ENCODE data around the gene PYY. TPM values are rescaled to one million over a fixed set of nuclear protein-coding genes. Genes with fewer than 3 reads are reported as not detected.

PYY gene
- total RNA-seq, 2 experiments from 2014 or later = not detected

DNA sequence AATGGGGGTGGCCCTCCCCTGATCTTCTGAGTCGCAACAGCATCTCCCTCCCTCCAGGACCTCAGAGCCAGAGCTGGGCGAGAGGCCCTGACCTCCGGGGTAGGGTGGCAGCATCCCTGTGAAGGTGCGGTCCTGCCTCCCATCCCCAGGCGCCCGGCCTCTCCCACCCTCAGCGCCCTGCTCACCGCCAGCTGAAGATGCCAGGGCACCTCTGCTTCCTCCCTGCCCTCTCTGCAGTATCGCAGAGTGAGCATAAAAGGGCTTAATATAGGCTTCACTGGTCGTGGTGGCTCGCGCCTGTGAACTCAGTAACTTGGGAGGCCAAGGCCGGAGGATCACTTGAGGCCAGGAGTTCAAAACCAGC lies 35.7 kb downstream of the PYY start:
- Mint-ChIP-seq H3K27me3 (ENCODE audit: low read depth) (no peaks in the 10 kb centered on the region), H3K27ac (no peak overlapping the region), H3K4me1 (ENCODE audit: low read depth) (peaks cover 13% of the 10 kb centered on the region), H3K36me3 (ENCODE audit: low read depth) (no peaks in the 10 kb centered on the region), H3K4me3 (peak overlapping the region; percentile 65), H3K9me3 (no peaks in the 10 kb centered on the region)
- CTCF ChIA-PET = interaction anchor here (0.6 to 1.9 kb wide), 6 partner anchors 8 to 251 kb away, joined by 3 to 10 read pairs (median 4); no protein-coding TSS in a partner anchor
- no peak for DNase-seq
- intact Hi-C loops (cut with micrococcal nuclease) = no loop called here

DNA sequence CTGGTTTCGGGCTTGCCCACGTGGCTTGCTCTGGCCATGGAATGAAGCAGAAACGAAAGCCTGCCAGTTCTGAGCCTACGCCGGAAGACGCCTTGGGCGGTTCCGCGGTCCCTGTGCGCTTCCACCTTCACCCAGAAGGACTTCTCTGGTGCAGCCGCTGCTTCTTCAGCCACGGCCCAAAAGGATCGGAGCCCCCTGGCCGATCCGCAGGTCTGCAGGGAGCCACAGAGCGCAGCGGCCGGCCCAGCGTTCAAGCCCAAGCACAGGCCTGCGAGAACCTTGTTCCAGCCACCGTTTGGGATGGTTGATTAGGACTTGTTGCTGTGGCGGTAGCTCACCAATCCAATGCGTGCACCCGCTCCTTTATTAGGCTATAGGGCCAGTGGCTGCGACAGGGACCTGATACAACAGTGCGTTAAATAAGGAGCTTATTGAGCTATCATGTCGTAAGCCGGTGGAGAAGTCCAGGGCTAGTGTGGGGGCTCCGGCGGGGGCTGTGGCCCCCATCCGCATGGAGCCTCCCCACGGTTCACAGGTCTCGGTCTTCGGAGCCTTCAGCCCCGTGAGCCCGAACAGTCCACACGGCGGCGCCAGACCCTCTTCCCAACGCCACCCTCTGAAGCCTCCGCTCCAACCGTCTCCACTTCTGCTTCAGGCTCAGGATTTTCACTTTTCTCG lies 36.3 kb downstream of the PYY start:
- peak overlapping the region; percentile 65 for H3K4me3 Mint-ChIP-seq
- H3K4me1 Mint-ChIP-seq (ENCODE audit: low read depth) = peaks cover 13% of the 10 kb centered on the region
- intact Hi-C loops (cut with micrococcal nuclease) = loop anchor here (1.0 to 2.0 kb wide), 2 partner anchors 21 to 77 kb away; no protein-coding TSS in a partner anchor
- CTCF ChIA-PET = interaction anchor here (0.6 to 1.2 kb wide), 6 partner anchors 9 to 251 kb away, joined by 3 to 10 read pairs (median 4); no protein-coding TSS in a partner anchor
- no peaks in the 10 kb centered on the region for H3K9me3 Mint-ChIP-seq
- H3K27me3 Mint-ChIP-seq (ENCODE audit: low read depth) = no peaks in the 10 kb centered on the region
- peak; percentile 73 for DNase-seq
- no peaks in the 10 kb centered on the region for H3K36me3 Mint-ChIP-seq (ENCODE audit: low read depth)
- H3K27ac Mint-ChIP-seq = peak overlapping the region; percentile 9

DNA sequence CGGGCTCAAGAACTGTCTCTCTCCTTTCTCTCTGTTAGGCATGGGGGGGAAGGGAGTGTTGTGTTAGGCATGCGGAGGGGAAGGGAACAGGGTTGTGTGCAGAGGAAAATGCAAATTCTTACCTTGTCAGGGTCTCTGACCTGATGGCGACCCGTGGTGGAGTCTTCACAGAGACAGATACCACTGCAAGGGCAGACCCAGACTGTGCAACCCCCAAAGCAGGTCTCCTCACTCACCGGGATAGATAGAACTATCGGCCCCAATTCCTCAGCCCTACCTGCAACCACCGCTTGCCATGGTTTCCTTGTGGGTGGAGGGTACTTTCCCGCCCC lies 36.8 kb downstream of the PYY start:
- H3K4me3 Mint-ChIP-seq = peak overlapping the region; percentile 65
- no peak for DNase-seq
- CTCF ChIA-PET = interaction anchor here (0.6 to 1.2 kb wide), 5 partner anchors 9 to 106 kb away, joined by 3 to 10 read pairs (median 4); no protein-coding TSS in a partner anchor
- no peaks in the 10 kb centered on the region for H3K9me3 Mint-ChIP-seq
- intact Hi-C loops (cut with micrococcal nuclease) = loop anchor here (1.0 to 2.0 kb wide), 2 partner anchors 21 to 78 kb away; no protein-coding TSS in a partner anchor
- H3K27me3 Mint-ChIP-seq (ENCODE audit: low read depth) = no peaks in the 10 kb centered on the region
- H3K36me3 Mint-ChIP-seq (ENCODE audit: low read depth) = no peaks in the 10 kb centered on the region
- peaks cover 13% of the 10 kb centered on the region for H3K4me1 Mint-ChIP-seq (ENCODE audit: low read depth)
- no peak overlapping the region for H3K27ac Mint-ChIP-seq

DNA sequence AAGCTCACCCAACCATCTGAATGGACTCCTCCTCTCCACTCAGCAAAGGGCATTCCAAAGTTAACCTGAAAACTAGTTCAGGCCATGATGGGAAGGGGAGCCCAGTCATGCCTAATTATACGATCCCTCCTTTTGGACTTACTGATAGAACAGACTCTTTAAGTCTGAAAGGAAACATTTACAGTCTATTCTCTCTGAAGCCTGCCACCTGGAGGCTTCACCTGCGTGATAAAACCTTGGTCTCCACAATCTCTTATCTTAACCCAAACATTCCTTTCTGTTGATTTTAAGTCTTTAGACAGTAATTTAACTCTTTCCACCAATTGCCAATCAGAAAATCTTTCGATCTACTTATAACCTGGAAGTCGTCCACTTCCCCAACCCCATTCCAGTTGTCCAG lies 37.4 kb downstream of the PYY start:
- H3K36me3 Mint-ChIP-seq (ENCODE audit: low read depth) = no peaks in the 10 kb centered on the region
- intact Hi-C loops (cut with micrococcal nuclease) = loop anchor here (2.0 kb wide), 1 partner anchor 78 kb away; no protein-coding TSS in a partner anchor
- H3K27ac Mint-ChIP-seq = no peak overlapping the region
- H3K27me3 Mint-ChIP-seq (ENCODE audit: low read depth) = no peaks in the 10 kb centered on the region
- CTCF ChIA-PET = interaction anchor here (2.4 kb wide), 1 partner anchor 38 kb away, joined by 7 read pairs; no protein-coding TSS in a partner anchor
- DNase-seq = no peak
- H3K4me3 Mint-ChIP-seq = no peak overlapping the region
- no peaks in the 10 kb centered on the region for H3K9me3 Mint-ChIP-seq
- H3K4me1 Mint-ChIP-seq (ENCODE audit: low read depth) = peaks cover 13% of the 10 kb centered on the region

DNA sequence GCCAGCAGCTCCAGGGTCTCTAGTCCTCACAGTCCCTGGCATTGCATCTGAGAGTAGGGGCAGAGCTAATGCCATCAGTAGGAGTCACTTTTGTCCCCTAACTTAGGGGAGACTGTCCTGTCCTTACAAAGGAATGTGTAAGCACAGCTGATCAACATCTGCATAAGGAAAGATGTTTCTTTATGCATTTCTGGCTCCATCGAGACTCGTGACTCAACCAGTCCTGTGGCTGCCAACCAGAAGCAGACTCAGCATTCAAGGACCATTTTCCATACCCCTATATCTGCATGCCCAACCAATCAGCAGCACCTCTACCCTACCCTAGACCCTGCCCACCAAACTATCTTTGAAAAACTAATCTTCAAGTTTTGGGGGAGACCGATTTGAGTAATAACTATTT lies 38.2 kb downstream of the PYY start:
- peaks cover 13% of the 10 kb centered on the region for H3K4me1 Mint-ChIP-seq (ENCODE audit: low read depth)
- no peak overlapping the region for H3K27ac Mint-ChIP-seq
- H3K36me3 Mint-ChIP-seq (ENCODE audit: low read depth) = no peaks in the 10 kb centered on the region
- no peaks in the 10 kb centered on the region for H3K27me3 Mint-ChIP-seq (ENCODE audit: low read depth)
- no peak for DNase-seq
- intact Hi-C loops (cut with micrococcal nuclease) = no loop called here
- CTCF ChIA-PET = interaction anchor here (0.6 to 2.4 kb wide), 2 partner anchors 21 to 37 kb away, joined by 3 to 7 read pairs; no protein-coding TSS in a partner anchor
- H3K4me3 Mint-ChIP-seq = no peak overlapping the region
- H3K9me3 Mint-ChIP-seq = no peaks in the 10 kb centered on the region

DNA sequence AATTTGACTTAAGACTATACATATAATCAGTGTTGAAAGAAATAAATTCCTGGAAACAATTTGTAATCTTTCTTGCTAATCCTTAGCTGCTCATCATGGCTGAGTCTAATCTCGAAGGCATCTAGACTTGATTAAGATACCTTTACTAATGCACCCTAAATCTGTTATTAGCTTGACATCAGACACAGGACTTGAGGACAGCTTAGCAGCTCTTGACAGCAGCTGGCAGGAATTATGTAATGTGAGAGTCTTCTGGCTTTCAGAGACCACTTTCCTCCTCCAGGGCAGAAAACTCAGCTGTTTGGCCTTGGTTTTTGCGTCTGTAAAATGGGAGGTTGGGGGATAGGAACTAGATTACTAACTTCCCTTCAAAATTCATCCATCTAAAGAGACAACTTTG lies 39.3 kb downstream of the PYY start:
- Mint-ChIP-seq H3K9me3 (no peaks in the 10 kb centered on the region), H3K4me3 (no peak overlapping the region), H3K27ac (no peak overlapping the region), H3K27me3 (ENCODE audit: low read depth) (no peaks in the 10 kb centered on the region), H3K4me1 (ENCODE audit: low read depth) (peaks cover 13% of the 10 kb centered on the region), H3K36me3 (ENCODE audit: low read depth) (no peaks in the 10 kb centered on the region)
- intact Hi-C loops (cut with micrococcal nuclease) = no loop called here
- DNase-seq = no peak
- CTCF ChIA-PET = interaction anchor here (0.8 to 2.4 kb wide), 9 partner anchors 11 to 80 kb away, joined by 3 to 9 read pairs (median 4); no protein-coding TSS in a partner anchor

DNA sequence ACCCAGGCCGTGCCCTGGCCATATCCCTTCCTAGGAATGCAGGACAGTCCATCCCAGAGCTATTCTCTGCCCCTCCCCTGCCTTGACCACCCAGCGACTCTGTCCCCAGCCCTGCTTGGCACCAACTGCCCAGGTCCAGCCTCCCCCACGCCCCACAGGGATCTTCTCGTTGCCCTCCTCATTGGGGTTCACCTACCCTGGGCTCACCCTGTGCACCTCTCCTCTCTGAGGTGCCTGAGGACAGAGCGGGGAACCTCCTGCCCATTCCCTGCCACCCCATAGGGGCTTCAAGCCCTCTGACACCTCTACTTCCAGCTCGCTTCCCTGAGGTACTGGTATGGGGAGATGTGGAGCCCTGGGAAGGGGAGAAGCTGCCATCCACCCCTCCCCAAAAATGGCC lies 40.2 kb downstream of the PYY start:
- intact Hi-C loops (cut with micrococcal nuclease) = no loop called here
- H3K4me1 Mint-ChIP-seq (ENCODE audit: low read depth) = peaks cover 13% of the 10 kb centered on the region
- no peaks in the 10 kb centered on the region for H3K9me3 Mint-ChIP-seq
- no peak overlapping the region for H3K4me3 Mint-ChIP-seq
- no peaks in the 10 kb centered on the region for H3K27me3 Mint-ChIP-seq (ENCODE audit: low read depth)
- CTCF ChIA-PET = interaction anchor here (0.8 to 1.7 kb wide), 8 partner anchors 12 to 81 kb away, joined by 3 to 9 read pairs (median 4); no protein-coding TSS in a partner anchor
- no peak overlapping the region for H3K27ac Mint-ChIP-seq
- DNase-seq = no peak
- no peaks in the 10 kb centered on the region for H3K36me3 Mint-ChIP-seq (ENCODE audit: low read depth)

DNA sequence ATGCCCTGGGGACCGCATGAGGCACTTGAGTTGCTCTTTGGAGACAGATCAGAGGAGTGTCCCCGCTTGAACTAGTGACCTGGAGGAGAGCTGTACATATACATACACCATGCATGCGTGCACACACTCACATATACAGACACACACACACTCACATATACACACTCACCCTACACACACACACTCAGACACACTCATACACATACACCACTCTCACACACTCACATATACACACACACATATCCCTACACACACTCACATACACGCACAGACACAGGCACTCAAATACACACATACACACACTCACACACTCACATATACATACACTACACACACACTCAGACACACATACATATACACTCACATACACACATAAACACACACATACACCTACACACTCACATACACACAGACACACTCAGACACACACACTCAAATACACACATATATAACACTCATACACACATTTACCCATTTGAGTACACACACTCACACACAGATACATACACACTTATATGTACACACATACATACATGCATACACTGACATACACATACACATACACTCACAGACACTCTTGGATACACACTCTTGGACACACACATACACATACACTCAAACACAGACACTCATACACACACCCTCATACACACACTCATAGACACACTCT lies 41.0 kb downstream of the PYY start:
- H3K4me3 Mint-ChIP-seq = no peak overlapping the region
- no peaks in the 10 kb centered on the region for H3K27me3 Mint-ChIP-seq (ENCODE audit: low read depth)
- H3K9me3 Mint-ChIP-seq = no peaks in the 10 kb centered on the region
- no peak for DNase-seq
- intact Hi-C loops (cut with micrococcal nuclease) = no loop called here
- H3K36me3 Mint-ChIP-seq (ENCODE audit: low read depth) = no peaks in the 10 kb centered on the region
- peaks cover 17% of the 10 kb centered on the region for H3K4me1 Mint-ChIP-seq (ENCODE audit: low read depth)
- H3K27ac Mint-ChIP-seq = no peak overlapping the region
- CTCF ChIA-PET = interaction anchor here (1.3 to 1.7 kb wide), 2 partner anchors 13 to 25 kb away, joined by 4 to 7 read pairs; no protein-coding TSS in a partner anchor

DNA sequence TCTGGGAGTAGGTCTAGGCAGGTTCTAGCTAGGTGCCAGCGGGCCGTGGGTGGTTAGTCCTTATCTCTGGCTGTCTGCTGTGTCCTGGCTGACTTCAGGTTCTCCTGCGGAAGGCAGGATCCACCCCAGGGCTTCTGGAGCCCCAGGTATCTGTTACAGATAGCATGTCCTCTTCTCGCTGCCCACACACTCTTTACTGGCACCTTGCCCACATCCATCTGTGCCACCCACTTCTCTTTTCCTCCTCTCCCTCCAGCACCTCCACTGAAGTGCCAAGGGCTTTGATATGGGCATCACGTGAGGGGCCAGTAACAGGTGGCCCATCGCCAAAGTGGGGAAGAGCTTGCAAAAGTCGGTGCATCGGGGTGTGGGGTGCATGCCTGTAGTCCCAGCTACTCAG lies 41.8 kb downstream of the PYY start:
- Mint-ChIP-seq H3K27me3 (ENCODE audit: low read depth) (no peaks in the 10 kb centered on the region), H3K36me3 (ENCODE audit: low read depth) (no peaks in the 10 kb centered on the region), H3K27ac (no peak overlapping the region), H3K4me3 (no peak overlapping the region), H3K4me1 (ENCODE audit: low read depth) (peaks cover 14% of the 10 kb centered on the region), H3K9me3 (no peaks in the 10 kb centered on the region)
- no peak for DNase-seq
- CTCF ChIA-PET = interaction anchor here (1.3 to 6.3 kb wide), 4 partner anchors 10 to 34 kb away, joined by 7 to 31 read pairs (median 16); no protein-coding TSS in a partner anchor
- intact Hi-C loops (cut with micrococcal nuclease) = no loop called here

DNA sequence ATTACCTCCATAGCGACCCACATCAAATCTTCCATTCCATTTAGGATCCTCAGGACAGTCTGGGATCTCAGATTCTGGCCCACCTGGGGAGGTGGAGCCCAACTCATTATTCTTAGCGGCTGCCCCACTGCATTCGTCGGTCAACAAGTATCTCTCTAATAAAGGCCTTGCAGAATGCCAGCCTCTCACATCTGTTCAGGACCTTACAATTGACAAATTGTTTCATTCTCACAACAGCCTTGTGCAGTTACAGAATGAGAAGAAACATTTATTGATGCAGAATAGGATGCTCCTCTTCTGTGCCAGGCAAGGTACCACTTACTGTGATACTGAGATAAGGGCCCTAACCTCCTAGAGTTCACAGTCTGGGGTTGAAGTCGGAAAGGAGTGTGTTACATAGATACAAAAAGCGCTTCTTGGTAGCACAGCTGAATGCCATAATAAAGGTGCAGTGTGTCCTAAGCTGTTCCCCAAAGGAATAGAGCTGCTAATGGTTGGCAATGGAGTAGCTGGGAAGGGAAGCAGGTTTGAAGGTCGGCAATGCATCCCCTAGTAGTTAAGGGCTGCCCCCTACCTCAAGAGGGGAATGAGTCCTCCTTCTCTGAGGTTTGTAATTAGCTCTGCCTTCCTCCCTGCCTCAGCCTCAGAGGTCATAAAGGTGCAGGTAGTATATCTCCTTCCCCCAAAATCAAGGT lies 44.1 kb downstream of the PYY start:
- intact Hi-C loops (cut with micrococcal nuclease) = no loop called here
- no peak overlapping the region for H3K27ac Mint-ChIP-seq

DNA sequence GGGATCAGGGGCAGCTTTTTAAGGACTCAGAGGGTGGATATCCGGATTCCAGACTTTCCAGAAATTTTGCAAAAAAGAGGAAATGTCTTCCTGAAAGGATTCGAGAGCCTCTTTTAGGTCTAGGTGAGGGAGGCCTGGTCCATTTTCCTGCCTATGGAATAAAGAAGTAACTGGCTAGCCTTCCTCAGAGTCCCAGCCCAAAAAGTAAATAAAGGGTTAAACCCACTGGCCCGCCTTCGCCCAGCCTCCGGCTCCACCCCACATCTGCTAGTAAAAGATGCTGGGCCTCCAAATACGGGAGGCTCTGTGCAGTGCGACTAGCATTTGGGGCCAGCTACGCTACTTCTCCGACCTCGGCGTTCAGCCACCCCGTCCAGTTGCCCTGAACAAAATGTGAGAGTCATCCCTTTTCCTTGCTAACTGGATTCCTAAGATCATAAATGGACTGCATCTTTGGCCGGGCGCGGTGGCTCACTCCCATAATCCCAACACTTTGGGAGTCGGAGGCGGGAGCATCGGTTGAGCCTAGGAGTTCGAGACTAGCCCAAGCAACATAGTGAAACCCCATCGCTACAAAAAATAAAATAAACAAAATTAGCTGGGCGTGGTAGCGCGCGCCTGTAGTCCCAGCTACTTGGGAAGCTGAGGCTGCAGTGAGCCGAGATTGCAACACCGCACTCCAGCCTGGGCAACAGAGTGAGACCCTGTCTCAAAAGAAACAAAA lies 45.6 kb downstream of the PYY start:
- Mint-ChIP-seq H3K27ac (no peak overlapping the region), H3K4me3 (peak overlapping the region; percentile 8), H3K9me3 (no peaks in the 10 kb centered on the region), H3K27me3 (ENCODE audit: low read depth) (peaks cover 4% of the 10 kb centered on the region), H3K36me3 (ENCODE audit: low read depth) (no peaks in the 10 kb centered on the region), H3K4me1 (ENCODE audit: low read depth) (peaks cover 18% of the 10 kb centered on the region)
- peak; percentile 53 for DNase-seq
- intact Hi-C loops (cut with micrococcal nuclease) = no loop called here
- CTCF ChIA-PET = interaction anchor here (0.7 to 6.3 kb wide), 9 partner anchors 9 to 152 kb away, joined by 3 to 31 read pairs (median 10); no protein-coding TSS in a partner anchor

More for the DNA sequence above, 44.1 kb downstream of the PYY start:
- DNase-seq = no peak
- Mint-ChIP-seq H3K9me3 (no peaks in the 10 kb centered on the region), H3K36me3 (ENCODE audit: low read depth) (no peaks in the 10 kb centered on the region), H3K27me3 (ENCODE audit: low read depth) (peaks cover 4% of the 10 kb centered on the region), H3K4me3 (no peak overlapping the region), H3K4me1 (ENCODE audit: low read depth) (peaks cover 18% of the 10 kb centered on the region)
- CTCF ChIA-PET = interaction anchor here (0.5 to 6.3 kb wide), 22 partner anchors 8 to 276 kb away, joined by 3 to 31 read pairs (median 4); no protein-coding TSS in a partner anchor
